Left lung (tissue), 10 donors: ENCODE data around the gene PRDX3. TPM values are rescaled to one million over a fixed set of nuclear protein-coding genes. Genes with fewer than 3 reads are reported as not detected.

Experiments
- ATAC-seq: fragments of 200-7000 bp; cut with Tn5 transposase; one replicate; pipeline ENCODE4 v1.9.1; 2020; ENCODE audit warnings: moderate library complexity
- DNase-seq, 4 donors: peaks; one replicate each; pipeline ENCODE4 v3.0.0-alpha.2; 2013 to 2020
- H3K27ac ChIP-seq, 2 donors: fragments of 200-600 bp; sonication (generic) in 1 of 2; one replicate each; pipeline versions ENCODE4 v1.5.0 to v1.8.0; 2020 to 2021
- H3K27me3 ChIP-seq, 2 donors: fragments of 200-600 bp; sonication (generic) in 1 of 2; one replicate each; pipeline versions ENCODE4 v1.5.0 to v1.8.0; 2020 to 2021
- H3K36me3 ChIP-seq, 2 donors: fragments of 200-600 bp; sonication (generic) in 1 of 2; one replicate each; pipeline versions ENCODE4 v1.5.0 to v1.8.0; 2020 to 2021
- H3K4me1 ChIP-seq, 2 donors: fragments of 200-600 bp; one replicate each; pipeline ENCODE4 v1.8.0; 2021
- H3K4me3 ChIP-seq, 2 donors: fragments of 200-600 bp; sonication (generic) in 1 of 2; one replicate each; pipeline versions ENCODE4 v1.5.0 to v1.8.0; 2020 to 2021; ENCODE audit warnings: mild to moderate bottlenecking in 1 of 2
- H3K9me3 ChIP-seq, 2 donors: fragments of 200-600 bp; sonication (generic) in 1 of 2; one replicate each; pipeline versions ENCODE4 v1.5.0 to v1.8.0; 2020 to 2021
- CTCF ChIP-seq, 2 donors: fragments of 200-600 bp; sonication (generic) in 1 of 2; IDR thresholded peaks; one replicate each; pipeline versions ENCODE4 v1.5.0 to v1.8.0; 2021; ENCODE audit warnings: antibody characterized with exemption in 2 of 2
- intact Hi-C, 2 donors: fragments of 100-400 bp; cut with DNase I; formaldehyde crosslinking; loops; one replicate each; pipeline versions ENCODE4 v1.11.2 to v1.14.2; 2022
- polyA plus RNA-seq, 6 donors: library from polyadenylated mRNA; unstranded; fragments of 120-200 nt; gene quantifications; one replicate each; pipeline ENCODE4 v1.2.1, GENCODE V29; 2013; ENCODE audit not compliant: insufficient read length in 6 of 6
- total RNA-seq, 2 donors: library from RNA; stranded (reverse); fragmentation: NEBNext Ultra II Directional; extraction: Animal tissue kit (Norgen Biotek cat#: 25700); gene quantifications; one replicate each; pipeline ENCODE4 v1.2.1, GENCODE V29; 2021
- donor health status: DM: no; HTN: yes; CAD: no.
- donor health status: DM: no; HTN: no; CAD: no.

The PRDX3 gene
- total and polyA plus RNA-seq, 8 donors: 122 to 209 (median 183) TPM

GRCh38 chr10:119167041-119167440 lies 11.6 kb downstream of the PRDX3 start:
- peaks cover 3 to 24% of the 10 kb centered on the region in 2 donors for H3K4me1 ChIP-seq
- DNase-seq (no peak), ATAC-seq (no peak)
- H3K27ac ChIP-seq: peak overlapping the region in 1 of 2 donors; percentile 89
- H3K27me3 ChIP-seq: no peaks in the 10 kb centered on the region
- H3K9me3 ChIP-seq: no peaks in the 10 kb centered on the region
- intact Hi-C loops: no loop called here
- no peak for TF ChIP-seq CTCF (IDR thresholded peaks at IDR 0.05)
- H3K36me3 ChIP-seq: peaks cover 2 to 52% of the 10 kb centered on the region in 2 donors
- H3K4me3 ChIP-seq: no peak overlapping the region

GRCh38 chr10:119166564-119166963 lies 12.0 kb downstream of the PRDX3 start:
- DNase-seq: no peak
- ATAC-seq: no peak
- intact Hi-C loops: no loop called here
- Histone ChIP-seq H3K9me3 (no peaks in the 10 kb centered on the region), H3K27me3 (no peaks in the 10 kb centered on the region), H3K27ac (peak overlapping the region in 1 of 2 donors; percentile 89), H3K36me3 (peaks cover 0 to 52% of the 10 kb centered on the region in 2 donors), H3K4me3 (peak overlapping the region in 1 of 2 donors; percentile 81), H3K4me1 (peaks cover 3 to 24% of the 10 kb centered on the region in 2 donors)
- no peak for TF ChIP-seq CTCF (IDR thresholded peaks at IDR 0.05)

- H3K36me3 ChIP-seq: peaks cover 0 to 51% of the 10 kb centered on the region in 2 donors
- peak overlapping the region; percentile 81 to 92 for H3K4me3 ChIP-seq
- DNase-seq (no peak), ATAC-seq (peak; percentile 9)
- intact Hi-C loops: no loop called here
- no peak for TF ChIP-seq CTCF (IDR thresholded peaks at IDR 0.05)
- H3K27me3 ChIP-seq: no peaks in the 10 kb centered on the region
- H3K4me1 ChIP-seq: peaks cover 3 to 24% of the 10 kb centered on the region in 2 donors
- H3K27ac ChIP-seq: peak overlapping the region; percentile 83 to 89
- no peaks in the 10 kb centered on the region for H3K9me3 ChIP-seq
Measured at GRCh38 chr10:119166118-119166500, 12.5 kb downstream of the PRDX3 start.

- H3K27me3 ChIP-seq: no peaks in the 10 kb centered on the region
- ATAC-seq (peak; percentile 99), DNase-seq (peak; percentile 68 to 96 (median 80))
- peaks cover 3 to 24% of the 10 kb centered on the region in 2 donors for H3K4me1 ChIP-seq
- H3K9me3 ChIP-seq: no peaks in the 10 kb centered on the region
- no peak for TF ChIP-seq CTCF (IDR thresholded peaks at IDR 0.05)
- H3K36me3 ChIP-seq: peaks cover 0 to 51% of the 10 kb centered on the region in 2 donors
- peak within 1 kb of the TSS; percentile 81 to 92 for H3K4me3 ChIP-seq
- H3K27ac ChIP-seq: peak within 1 kb of the TSS; percentile 83 to 89
- intact Hi-C loops: no loop called here
Measured at GRCh38 chr10:119165171-119166117, 13.2 kb downstream of the PRDX3 start, which contains the start of gene SFXN4. Gene SFXN4 (minus strand): TSS chr10:119165714. CDS start chr10:119165647, 67 bp downstream.

- Histone ChIP-seq H3K4me1 (peaks cover 3 to 24% of the 10 kb centered on the region in 2 donors), H3K9me3 (no peaks in the 10 kb centered on the region), H3K4me3 (no peak overlapping the region), H3K36me3 (peaks cover 0 to 51% of the 10 kb centered on the region in 2 donors), H3K27ac (no peak overlapping the region), H3K27me3 (no peaks in the 10 kb centered on the region)
- no peak for TF ChIP-seq CTCF (IDR thresholded peaks at IDR 0.05)
- intact Hi-C loops: no loop called here
- no peak for ATAC-seq
- DNase-seq: no peak
Measured at GRCh38 chr10:119162452-119163092, 16.0 kb downstream of the PRDX3 start.
